Measurements from ENCODE around the gene EOLA1. TPM values are rescaled to one million over a fixed set of nuclear protein-coding genes. Genes with fewer than 3 reads are reported as not detected.
"Not testable (repeated sequence)": the region's sequence is repeated elsewhere in the genome, so short reads cannot be mapped to it uniquely, and the experiment has no call there.

EOLA1 gene
- total RNA-seq, 1 experiment from 2014 or later = 9.0 TPM

DNA sequence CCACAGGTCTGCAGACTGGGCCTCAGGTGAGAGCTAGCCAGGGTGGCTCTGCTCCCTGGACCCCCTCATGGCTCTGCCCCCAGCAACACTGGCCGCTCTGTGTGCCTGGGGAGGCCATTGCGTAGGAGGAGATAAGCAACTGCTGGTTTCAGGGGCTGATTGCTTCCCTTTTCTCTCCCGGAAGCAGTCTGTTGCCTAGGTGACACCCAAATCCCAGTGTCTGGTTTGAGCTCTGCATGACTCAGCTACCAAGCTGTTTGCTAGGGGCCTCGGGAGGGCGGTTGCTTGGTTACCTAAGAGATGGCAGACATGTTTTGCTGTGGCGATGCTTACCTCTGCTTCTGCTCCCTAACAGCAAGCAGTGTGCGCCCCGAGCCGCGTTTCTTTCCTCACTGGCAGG, 15.4 kb upstream of the EOLA1 start:
- DNase-seq (ENCODE audit: low read depth, low spot score); H3K27me3 ChIP-seq (ENCODE audit: insufficient read depth, low read length); H3K4me3 ChIP-seq (replicated peaks in 1 of 2; ENCODE audit: low read depth in 1 of 2, low read length in 2 of 2); POLR2A ChIA-PET; H3K79me2 ChIP-seq (ENCODE audit: insufficient read depth, low read length); H3K36me3 ChIP-seq (ENCODE audit: control insufficient read depth in 1 of 2, insufficient read depth in 2 of 2, low read length in 2 of 2); H3K4me2 ChIP-seq (ENCODE audit: low read length); H3K9me2 ChIP-seq (ENCODE audit: insufficient read depth); H3K9me3 ChIP-seq (ENCODE audit: control insufficient read depth in 1 of 2, insufficient read depth in 1 of 2, low read depth in 1 of 2, low read length in 2 of 2); CTCF ChIA-PET; ATAC-seq; BruUV-seq (replicated peaks); H2AFZ ChIP-seq (ENCODE audit: low read depth, low read length, poor library complexity, severe bottlenecking); H3K4me1 ChIP-seq (ENCODE audit: control insufficient read depth in 1 of 2, insufficient read depth in 2 of 2, low read length in 2 of 2); H3K27ac ChIP-seq (ENCODE audit: low read depth, low read length); RAD21 ChIA-PET (ENCODE audit: low non-redundant PET in 1 of 2, low total read pairs in 2 of 2, uncharacterized antibody in 2 of 2, unreplicated experiment in 2 of 2); intact Hi-C loops (cut with micrococcal nuclease); H4K20me1 ChIP-seq (ENCODE audit: insufficient read depth); H3K9ac ChIP-seq (ENCODE audit: low read length): not testable (repeated sequence)

- H3K9me3 ChIP-seq (ENCODE audit: control insufficient read depth in 1 of 2, insufficient read depth in 1 of 2, low read depth in 1 of 2, low read length in 2 of 2); H4K20me1 ChIP-seq (ENCODE audit: insufficient read depth); RAD21 ChIA-PET (ENCODE audit: low non-redundant PET in 1 of 2, low total read pairs in 2 of 2, uncharacterized antibody in 2 of 2, unreplicated experiment in 2 of 2); H3K27me3 ChIP-seq (ENCODE audit: insufficient read depth, low read length); H3K9me2 ChIP-seq (ENCODE audit: insufficient read depth); intact Hi-C loops (cut with micrococcal nuclease); CTCF ChIA-PET; POLR2A ChIA-PET; BruUV-seq (replicated peaks); H3K4me1 ChIP-seq (ENCODE audit: control insufficient read depth in 1 of 2, insufficient read depth in 2 of 2, low read length in 2 of 2); H3K9ac ChIP-seq (ENCODE audit: low read length); H3K79me2 ChIP-seq (ENCODE audit: insufficient read depth, low read length); H3K4me2 ChIP-seq (ENCODE audit: low read length); DNase-seq (ENCODE audit: low read depth, low spot score); H3K4me3 ChIP-seq (replicated peaks in 1 of 2; ENCODE audit: low read depth in 1 of 2, low read length in 2 of 2); ATAC-seq; H3K27ac ChIP-seq (ENCODE audit: low read depth, low read length); H3K36me3 ChIP-seq (ENCODE audit: control insufficient read depth in 1 of 2, insufficient read depth in 2 of 2, low read length in 2 of 2); H2AFZ ChIP-seq (ENCODE audit: low read depth, low read length, poor library complexity, severe bottlenecking): not testable (repeated sequence)
These were observed 14.9 kb upstream of the EOLA1 start for GRCh38 chrX:149525903-149526302.

GRCh38 chrX:149526318-149527033, 14.3 kb upstream of the EOLA1 start:
- intact Hi-C loops (cut with micrococcal nuclease); H2AFZ ChIP-seq (ENCODE audit: low read depth, low read length, poor library complexity, severe bottlenecking); ATAC-seq; H4K20me1 ChIP-seq (ENCODE audit: insufficient read depth); H3K27ac ChIP-seq (ENCODE audit: low read depth, low read length); H3K4me1 ChIP-seq (ENCODE audit: control insufficient read depth in 1 of 2, insufficient read depth in 2 of 2, low read length in 2 of 2); RAD21 ChIA-PET (ENCODE audit: low non-redundant PET in 1 of 2, low total read pairs in 2 of 2, uncharacterized antibody in 2 of 2, unreplicated experiment in 2 of 2); H3K4me3 ChIP-seq (replicated peaks in 1 of 2; ENCODE audit: low read depth in 1 of 2, low read length in 2 of 2); H3K36me3 ChIP-seq (ENCODE audit: control insufficient read depth in 1 of 2, insufficient read depth in 2 of 2, low read length in 2 of 2); BruUV-seq (replicated peaks); H3K9me2 ChIP-seq (ENCODE audit: insufficient read depth); POLR2A ChIA-PET; H3K9ac ChIP-seq (ENCODE audit: low read length); H3K79me2 ChIP-seq (ENCODE audit: insufficient read depth, low read length); H3K27me3 ChIP-seq (ENCODE audit: insufficient read depth, low read length); H3K9me3 ChIP-seq (ENCODE audit: control insufficient read depth in 1 of 2, insufficient read depth in 1 of 2, low read depth in 1 of 2, low read length in 2 of 2); DNase-seq (ENCODE audit: low read depth, low spot score); H3K4me2 ChIP-seq (ENCODE audit: low read length); CTCF ChIA-PET: not testable (repeated sequence)
